ENCODE measurements around the gene CFAP20DC.

DNA sequence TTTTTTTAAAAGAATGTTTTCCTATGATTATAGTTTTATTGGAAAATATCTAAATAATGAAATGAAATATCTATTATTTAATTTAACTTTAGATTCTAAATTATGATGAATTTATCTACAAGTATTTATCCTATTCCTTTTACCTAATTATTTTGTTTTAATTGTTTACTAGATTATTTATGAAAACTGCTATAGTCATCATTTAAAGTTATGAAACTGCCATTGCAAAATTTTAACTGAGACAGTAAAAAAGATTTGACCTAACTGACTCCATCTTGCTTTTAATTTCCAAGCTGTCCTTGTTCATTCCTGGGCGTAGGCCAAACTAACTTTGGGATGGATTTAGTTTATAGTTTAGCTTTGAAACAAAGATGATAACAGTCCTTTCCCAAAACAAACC is 357.3 kb downstream of the CFAP20DC start:
- TF ChIP-seq, protein P1, sequence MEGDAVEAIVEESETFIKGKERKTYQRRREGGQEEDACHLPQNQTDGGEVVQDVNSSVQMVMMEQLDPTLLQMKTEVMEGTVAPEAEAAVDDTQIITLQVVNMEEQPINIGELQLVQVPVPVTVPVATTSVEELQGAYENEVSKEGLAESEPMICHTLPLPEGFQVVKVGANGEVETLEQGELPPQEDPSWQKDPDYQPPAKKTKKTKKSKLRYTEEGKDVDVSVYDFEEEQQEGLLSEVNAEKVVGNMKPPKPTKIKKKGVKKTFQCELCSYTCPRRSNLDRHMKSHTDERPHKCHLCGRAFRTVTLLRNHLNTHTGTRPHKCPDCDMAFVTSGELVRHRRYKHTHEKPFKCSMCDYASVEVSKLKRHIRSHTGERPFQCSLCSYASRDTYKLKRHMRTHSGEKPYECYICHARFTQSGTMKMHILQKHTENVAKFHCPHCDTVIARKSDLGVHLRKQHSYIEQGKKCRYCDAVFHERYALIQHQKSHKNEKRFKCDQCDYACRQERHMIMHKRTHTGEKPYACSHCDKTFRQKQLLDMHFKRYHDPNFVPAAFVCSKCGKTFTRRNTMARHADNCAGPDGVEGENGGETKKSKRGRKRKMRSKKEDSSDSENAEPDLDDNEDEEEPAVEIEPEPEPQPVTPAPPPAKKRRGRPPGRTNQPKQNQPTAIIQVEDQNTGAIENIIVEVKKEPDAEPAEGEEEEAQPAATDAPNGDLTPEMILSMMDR (IDR thresholded peaks at IDR 0.05) = no peak
- no peak for TF ChIP-seq POLR2A (IDR thresholded peaks at IDR 0.05)
